ENCODE measurements around the gene LBR.

DNA sequence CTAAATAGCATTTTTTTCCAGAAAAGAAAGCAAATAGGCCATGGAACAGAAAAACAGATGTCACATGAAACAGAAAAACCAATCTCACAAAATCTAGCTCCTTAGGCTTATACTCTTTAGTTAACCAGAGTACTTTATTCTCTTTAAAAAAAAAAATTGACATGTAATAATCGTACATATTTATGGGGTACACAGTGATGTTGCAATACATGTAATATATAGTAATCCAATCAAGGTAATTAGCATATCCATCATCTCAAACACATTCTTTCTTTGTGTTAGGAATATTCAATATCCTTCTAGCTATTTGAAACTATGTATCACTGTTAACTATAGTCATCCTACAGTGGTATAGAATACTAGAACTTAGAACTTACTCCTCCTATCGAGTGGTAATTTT lies 20.1 kb downstream of the LBR start:
- TF ChIP-seq YY1 (IDR thresholded peaks at IDR 0.05; ENCODE audit: insufficient read depth, insufficient read length) = no peak
- TF ChIP-seq ZNF274 (IDR thresholded peaks at IDR 0.05; ENCODE audit: low read depth, low read length) = no peak

Measured in NT2/D1 (cell line).